ENCODE measurements around the gene SART1.

- TF ChIP-seq EP300 (IDR thresholded peaks at IDR 0.05) (no peak), CTCF (IDR thresholded peaks at IDR 0.05) (no peak)
Observed at GRCh38 chr11:66008468-66009101, 47.1 kb downstream of the SART1 start.

Data from sigmoid colon (tissue), 4 donors.